ENCODE measurements around the gene DNAJA2.
A peak's percentile ranks its signal among the peaks of the same experiment; 100 is the strongest.
"Not testable (repeated sequence)": the region's sequence is repeated elsewhere in the genome, so short reads cannot be mapped to it uniquely, and the experiment has no call there.

Gene DNAJA2

GRCh38 chr16:46973207-46973995, at the start of gene DNAJA2:
Gene DNAJA2, minus strand, starts transcription at chr16:46973674. Its CDS starts 102 bp downstream, at chr16:46973572.
- DNase-seq (ENCODE audit: low read depth in 1 of 2, low spot score in 1 of 2), result peak; percentile 88 to 90

DNA sequence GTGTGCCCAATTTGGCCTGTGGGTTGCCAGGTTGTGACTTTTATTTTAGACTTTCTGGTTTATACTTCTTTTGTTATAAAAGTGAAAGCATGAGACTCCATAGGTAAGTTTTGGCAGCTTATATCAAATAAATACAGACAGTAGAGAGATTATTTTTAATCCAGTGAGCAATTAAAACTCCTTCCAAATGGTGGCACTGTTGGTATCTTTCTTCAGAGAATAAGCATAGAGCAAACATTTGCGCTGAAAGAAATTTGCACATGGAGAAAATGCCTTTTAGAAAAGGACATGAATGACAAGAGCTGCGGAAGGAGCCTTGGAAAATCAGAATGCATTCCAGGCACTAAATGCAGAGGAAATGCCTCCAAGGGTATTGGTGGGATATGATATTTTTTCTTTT, 46.1 kb upstream of the DNAJA2 start:
- DNase-seq (ENCODE audit: low read depth in 1 of 2, low spot score in 1 of 2), result no peak

- DNase-seq (ENCODE audit: low read depth in 1 of 2, low spot score in 1 of 2), result peak in 1 of 2 donors; percentile 22
Measured at GRCh38 chr16:47018223-47018891, 44.9 kb upstream of the DNAJA2 start.

GRCh38 chr16:47017636-47018035, 44.2 kb upstream of the DNAJA2 start:
- no peak for DNase-seq (ENCODE audit: low read depth in 1 of 2, low spot score in 1 of 2)

DNA sequence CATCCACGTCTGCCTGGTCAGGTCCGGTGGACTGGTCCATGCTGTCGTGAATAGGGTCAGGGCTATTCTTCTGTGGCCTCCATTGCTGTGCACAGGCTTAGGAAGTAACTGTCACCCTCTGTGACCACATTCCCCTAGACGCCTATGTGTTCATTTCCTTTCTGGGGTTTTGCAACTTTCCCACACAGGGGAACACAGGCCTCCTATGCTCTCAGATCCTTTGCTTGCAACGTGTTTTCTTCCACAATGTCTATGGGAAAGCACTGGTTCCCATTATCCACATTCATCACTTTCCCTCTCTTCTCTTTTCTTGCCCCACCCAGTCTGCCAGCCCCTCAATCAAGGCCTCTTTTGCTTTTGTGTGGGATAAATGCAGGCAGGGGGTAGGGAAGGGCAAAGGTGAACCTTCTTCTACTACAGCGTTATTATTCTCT, 43.2 kb upstream of the DNAJA2 start:
- DNase-seq (ENCODE audit: low read depth in 1 of 2, low spot score in 1 of 2), result no peak

DNA sequence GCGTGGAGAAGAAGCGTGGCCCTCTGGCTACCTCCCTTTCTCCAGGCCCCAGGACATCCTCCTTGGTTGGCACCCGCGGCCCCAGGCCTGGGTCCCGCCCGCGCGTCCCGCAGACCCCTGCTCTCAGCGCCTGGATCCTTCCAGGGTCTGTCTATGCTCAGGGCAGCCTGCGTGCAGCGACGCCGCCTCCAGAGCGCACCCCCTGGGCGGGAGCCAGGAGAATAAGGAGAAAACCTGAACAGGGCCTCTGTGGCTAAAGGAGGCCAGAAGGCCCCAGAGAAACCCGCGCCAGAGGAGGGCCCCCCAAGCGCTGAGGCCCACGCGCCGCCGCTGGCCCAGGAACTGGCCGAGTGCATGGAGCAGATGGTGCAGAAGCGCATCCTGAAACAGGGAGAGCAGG, 40.4 kb upstream of the DNAJA2 start:
- no peak for DNase-seq (ENCODE audit: low read depth in 1 of 2, low spot score in 1 of 2)

DNA sequence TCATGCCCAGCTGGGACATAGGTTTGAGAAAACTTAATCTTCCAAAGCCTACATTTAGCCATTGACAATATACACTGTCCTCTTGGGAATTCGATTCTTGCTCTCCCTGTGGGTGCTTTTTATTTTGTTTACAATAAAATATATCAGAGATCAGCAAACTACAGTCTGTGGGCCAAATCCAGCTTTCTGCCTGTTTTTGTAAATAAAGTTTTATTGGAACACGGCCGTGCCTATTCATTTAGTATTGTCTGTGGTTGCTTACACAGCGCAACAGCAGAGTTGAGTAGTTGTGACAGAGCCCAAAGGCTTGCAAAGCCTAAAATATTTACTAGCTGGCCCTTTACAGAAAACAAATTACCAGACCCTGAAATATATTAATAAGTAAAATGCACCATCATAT, 39.7 kb upstream of the DNAJA2 start:
- no peak for DNase-seq (ENCODE audit: low read depth in 1 of 2, low spot score in 1 of 2)

DNA sequence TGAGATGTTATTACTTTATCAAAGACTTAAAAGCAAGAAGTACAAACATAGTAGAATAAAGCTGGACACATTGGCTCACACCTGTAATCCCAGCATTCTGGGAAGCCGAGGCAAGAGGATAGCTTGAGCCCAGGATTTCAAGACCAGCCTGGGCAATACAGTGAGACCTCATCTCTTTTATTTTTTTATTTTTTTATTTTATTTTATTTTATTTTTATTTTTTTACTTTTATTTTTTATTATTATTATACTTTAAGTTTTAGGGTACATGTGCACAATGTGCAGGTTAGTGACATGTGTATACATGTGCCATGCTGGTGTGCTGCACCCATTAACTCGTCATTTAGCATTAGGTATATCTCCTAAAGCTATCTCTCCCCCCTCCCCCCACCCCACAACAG, 37.3 kb upstream of the DNAJA2 start:
- not testable (repeated sequence) for DNase-seq (ENCODE audit: low read depth in 1 of 2, low spot score in 1 of 2)

DNA sequence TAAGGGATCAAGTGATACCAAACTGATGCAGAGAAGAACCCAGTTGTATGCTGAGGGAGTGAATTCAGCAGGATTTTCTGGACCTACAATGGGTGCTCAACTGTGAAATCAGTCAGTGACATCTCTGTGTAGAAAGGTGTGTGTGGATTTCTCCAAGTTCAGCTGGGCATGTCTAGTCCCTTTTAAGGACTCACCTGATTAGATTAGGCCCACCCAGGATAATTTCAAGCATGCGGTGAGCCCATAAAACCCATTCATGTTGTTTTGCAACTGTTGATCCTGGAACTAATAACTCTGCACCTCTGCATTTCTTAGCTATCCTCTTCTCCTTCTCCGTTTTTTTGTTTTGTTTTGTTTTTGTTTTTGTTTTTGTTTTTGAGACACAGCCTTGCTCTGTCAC, 35.1 kb upstream of the DNAJA2 start:
- no peak for DNase-seq (ENCODE audit: low read depth in 1 of 2, low spot score in 1 of 2)

DNA sequence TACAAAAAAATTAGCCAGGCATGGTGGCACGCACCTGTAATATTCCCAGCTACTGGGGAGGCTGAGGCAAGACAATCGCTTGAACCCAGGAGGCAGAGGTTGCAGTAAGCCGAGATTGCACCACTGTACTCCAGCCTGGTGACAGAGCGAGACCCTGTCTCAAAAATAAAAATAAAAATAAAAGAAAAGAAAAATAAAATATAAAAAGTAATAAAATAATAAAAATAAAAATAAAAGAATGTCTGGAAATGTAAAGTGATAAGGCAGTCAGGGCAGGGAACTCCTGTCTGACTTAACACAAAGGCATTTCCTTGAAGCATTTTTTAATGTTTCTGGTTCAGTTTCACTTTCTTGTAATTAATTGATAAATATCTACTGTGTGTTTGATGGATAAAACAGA, 34.7 kb upstream of the DNAJA2 start:
- no peak for DNase-seq (ENCODE audit: low read depth in 1 of 2, low spot score in 1 of 2)

- no peak for DNase-seq (ENCODE audit: low read depth in 1 of 2, low spot score in 1 of 2)
Measured at GRCh38 chr16:47004652-47005051, 31.2 kb upstream of the DNAJA2 start.

GRCh38 chr16:47000066-47000465, 26.6 kb upstream of the DNAJA2 start:
- DNase-seq (ENCODE audit: low read depth in 1 of 2, low spot score in 1 of 2), result not testable (repeated sequence)

DNA sequence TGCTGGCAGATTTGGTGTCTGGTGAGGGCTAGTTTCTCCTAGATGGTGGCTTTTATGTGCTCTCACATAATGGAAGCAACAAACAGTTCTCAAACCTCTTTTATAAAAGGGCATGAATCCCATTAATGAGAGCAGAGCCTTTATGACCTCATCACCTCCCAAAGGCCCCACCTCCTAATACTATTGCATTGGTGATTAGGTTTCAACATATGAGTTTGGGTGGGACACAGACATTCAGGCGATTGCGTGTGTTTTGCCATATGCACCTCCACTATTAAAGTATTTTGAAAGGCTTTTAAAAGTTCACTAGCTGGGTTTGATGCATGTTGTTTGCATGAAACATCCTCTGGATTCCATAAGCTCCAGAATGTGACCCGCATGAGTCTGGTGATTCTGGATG, 24.4 kb upstream of the DNAJA2 start:
- no peak for DNase-seq (ENCODE audit: low read depth in 1 of 2, low spot score in 1 of 2)

- DNase-seq (ENCODE audit: low read depth in 1 of 2, low spot score in 1 of 2), result no peak
Measured at GRCh38 chr16:46996952-46997458, 23.5 kb upstream of the DNAJA2 start.

DNA sequence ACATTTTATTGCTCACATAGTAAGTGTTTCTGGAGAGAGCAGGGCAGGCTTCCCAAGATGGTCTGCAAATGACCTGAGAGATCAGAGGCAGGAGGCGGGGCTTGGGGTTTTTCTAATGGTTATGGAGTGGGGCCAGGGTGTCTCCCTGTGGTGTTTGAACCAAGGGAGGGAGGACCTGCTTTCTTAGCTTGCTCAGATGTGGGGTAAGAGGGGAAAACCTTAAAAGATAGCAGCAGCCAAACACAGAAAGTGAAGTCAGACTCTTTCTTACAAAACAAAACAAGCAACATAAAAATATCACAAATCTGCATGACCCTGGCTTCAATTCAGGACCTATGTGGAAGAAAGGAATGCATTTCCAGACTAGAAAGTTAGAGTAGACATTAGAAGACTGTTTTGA, 22.9 kb upstream of the DNAJA2 start:
- DNase-seq (ENCODE audit: low read depth in 1 of 2, low spot score in 1 of 2), result no peak

DNA sequence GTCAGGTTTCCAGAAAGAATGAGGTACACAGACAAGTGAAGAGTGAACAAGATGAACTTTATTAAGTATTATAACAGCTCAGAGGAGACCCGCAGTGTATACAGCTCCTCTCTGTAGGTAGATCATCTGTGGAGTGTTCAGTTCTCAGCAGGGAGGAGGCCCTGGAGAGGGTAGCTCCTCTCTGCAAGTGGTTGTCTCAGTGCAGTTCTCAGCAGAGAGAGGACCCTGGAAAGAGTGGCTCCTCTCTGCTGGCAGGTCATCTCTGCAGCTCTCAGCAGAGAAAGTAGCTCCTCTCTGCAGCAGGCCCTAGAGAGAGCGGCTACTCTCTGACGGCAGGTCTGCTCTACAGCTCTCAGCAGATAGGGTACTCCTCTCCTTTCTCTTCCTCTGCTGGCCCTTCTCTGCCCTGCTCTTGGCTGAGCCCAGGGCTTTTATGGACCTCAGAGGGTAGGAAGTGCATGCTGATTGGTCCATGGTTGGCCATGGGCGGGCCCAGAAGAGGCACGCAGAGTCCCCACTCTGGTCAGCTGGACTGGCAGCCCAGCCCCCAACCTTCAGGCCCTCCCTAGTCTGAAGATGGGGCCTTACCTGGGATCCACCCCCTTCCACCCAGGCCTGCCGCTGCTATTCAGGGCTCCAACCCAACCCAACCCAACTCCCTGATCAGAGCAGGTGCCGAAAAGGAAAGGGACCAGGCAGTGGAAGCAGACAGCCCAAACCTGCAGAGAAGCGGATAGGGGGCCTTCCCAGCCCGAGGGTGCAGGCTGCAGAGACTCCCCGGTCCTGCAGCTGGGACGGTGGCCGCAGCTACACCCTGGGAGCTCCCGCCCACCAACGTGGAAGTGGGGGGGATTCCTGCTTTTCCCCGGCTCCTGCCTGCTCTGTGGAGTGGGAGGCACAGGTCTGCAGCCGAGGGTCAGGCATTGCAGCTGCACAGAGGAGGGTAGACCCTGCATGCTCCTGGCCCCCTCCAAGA, 18.5 kb upstream of the DNAJA2 start:
- DNase-seq (ENCODE audit: low read depth in 1 of 2, low spot score in 1 of 2), result no peak

- no peak for DNase-seq (ENCODE audit: low read depth in 1 of 2, low spot score in 1 of 2)
Measured at GRCh38 chr16:46986896-46987295, 13.4 kb upstream of the DNAJA2 start.

DNA sequence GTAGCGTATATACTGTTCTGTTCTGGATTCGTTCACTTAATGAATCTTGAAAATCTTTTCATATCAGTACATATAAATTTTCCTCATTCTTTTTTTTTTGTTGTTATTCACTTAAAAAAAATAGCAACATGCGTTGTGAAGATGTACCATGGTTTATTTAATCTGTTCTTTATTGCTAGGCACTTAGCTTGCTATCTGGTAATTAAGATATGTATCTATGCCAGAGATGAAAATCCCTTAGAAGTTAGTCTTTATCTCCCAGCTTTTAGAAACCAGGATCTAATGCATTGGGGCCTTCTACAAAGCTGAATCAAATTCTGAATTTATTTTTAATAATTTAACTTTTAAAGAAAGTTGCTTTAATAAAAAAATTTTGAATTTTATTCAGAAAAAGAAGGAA, 13.0 kb upstream of the DNAJA2 start:
- no peak for DNase-seq (ENCODE audit: low read depth in 1 of 2, low spot score in 1 of 2)

- no peak for DNase-seq (ENCODE audit: low read depth in 1 of 2, low spot score in 1 of 2)
Measured at GRCh38 chr16:46982335-46982734, 8.9 kb upstream of the DNAJA2 start.

DNA sequence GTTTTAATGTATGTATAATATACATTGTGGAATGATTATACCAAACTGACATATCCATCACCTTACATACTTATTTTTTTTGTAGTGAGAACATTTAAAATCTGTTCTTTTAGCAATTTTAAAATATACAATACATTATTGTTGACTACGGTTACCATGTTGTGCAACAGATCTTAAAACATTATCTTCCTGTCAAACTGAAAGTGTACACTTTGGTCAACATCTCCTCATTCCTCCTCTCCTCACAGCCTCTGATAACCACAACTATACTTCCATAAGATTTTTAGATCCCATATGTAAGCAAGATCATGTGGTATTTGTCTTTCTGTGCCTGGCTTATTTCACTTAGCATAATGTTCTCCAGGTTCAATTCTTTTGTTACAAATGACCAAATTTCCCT, 7.5 kb upstream of the DNAJA2 start:
- DNase-seq (ENCODE audit: low read depth in 1 of 2, low spot score in 1 of 2), result no peak

DNA sequence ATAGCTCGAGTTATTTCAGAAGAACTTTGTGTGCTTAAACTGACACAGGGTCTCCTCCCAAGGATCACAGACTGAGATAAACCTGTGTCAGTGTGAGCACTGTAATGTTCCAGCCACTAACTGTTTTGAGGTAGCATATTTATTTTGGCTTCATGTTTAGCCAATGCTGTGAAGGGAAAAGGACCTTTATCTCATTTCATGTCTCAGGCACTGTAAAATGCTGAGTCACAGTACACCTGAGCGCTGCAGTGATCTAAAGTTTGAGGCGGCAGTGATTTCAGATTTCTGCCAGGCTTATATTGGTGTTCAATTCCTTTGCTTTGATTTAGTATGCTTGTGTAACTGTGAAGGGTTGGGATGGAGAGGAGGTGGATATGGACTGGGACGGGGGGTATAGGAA, 3.1 kb upstream of the DNAJA2 start:
- DNase-seq (ENCODE audit: low read depth in 1 of 2, low spot score in 1 of 2), result no peak

Measured in activated T-helper 1 cell treated with anti-CD3 and anti-CD28 coated beads, Interleukin-2, amount 50 U/mL, for 16 hours (primary cell).